ENCODE data around the gene JMJD8.

DNA sequence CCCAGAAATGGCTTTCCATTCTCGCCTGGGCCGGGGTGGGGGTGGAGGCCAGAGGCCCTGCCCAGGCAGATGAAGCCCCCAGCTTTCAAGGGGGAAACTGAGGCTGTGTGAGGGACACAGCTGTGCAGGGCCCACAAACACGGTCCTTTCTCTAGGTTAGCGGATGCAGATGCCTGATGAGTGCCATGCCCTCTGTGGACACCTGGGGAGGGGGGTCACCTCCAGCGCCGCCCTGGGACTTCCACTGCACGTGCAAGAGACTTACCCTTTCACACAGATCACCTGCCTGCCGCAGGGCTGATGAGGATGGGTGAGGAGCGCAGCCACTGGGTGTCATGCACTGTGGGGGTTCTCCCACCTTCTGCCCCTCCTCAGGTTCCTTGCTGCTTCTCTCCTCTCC lies 34.3 kb upstream of the JMJD8 start:
- TF ChIP-seq, protein P1, sequence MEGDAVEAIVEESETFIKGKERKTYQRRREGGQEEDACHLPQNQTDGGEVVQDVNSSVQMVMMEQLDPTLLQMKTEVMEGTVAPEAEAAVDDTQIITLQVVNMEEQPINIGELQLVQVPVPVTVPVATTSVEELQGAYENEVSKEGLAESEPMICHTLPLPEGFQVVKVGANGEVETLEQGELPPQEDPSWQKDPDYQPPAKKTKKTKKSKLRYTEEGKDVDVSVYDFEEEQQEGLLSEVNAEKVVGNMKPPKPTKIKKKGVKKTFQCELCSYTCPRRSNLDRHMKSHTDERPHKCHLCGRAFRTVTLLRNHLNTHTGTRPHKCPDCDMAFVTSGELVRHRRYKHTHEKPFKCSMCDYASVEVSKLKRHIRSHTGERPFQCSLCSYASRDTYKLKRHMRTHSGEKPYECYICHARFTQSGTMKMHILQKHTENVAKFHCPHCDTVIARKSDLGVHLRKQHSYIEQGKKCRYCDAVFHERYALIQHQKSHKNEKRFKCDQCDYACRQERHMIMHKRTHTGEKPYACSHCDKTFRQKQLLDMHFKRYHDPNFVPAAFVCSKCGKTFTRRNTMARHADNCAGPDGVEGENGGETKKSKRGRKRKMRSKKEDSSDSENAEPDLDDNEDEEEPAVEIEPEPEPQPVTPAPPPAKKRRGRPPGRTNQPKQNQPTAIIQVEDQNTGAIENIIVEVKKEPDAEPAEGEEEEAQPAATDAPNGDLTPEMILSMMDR (IDR thresholded peaks at IDR 0.05) = no peak
- TF ChIP-seq POLR2AphosphoS5 (IDR thresholded peaks at IDR 0.05; ENCODE audit: low read depth, low read length) = no peak; the same call in none of the 2 replicates
